SK-N-SH (cell line): ENCODE data around the gene PGS1. TPM values are rescaled to one million over a fixed set of nuclear protein-coding genes. Genes with fewer than 3 reads are reported as not detected.

Source experiments
- CTCF ChIA-PET: fragments of 300-600, 350-600 bp; formaldehyde crosslinking; extraction: SDS; loops from one replicate; lab custom pipeline; 2021; lab: Yijun Ruan, JAX
- POLR2A ChIA-PET: fragments of 350-600 bp; sonication (Branson Sonifier 250); formaldehyde crosslinking; extraction: SDS; loops from one replicate; lab custom pipeline; 2020; ENCODE audit warnings: antibody characterized with exemption, inconsistent platforms; lab: Yijun Ruan, JAX
- DNase-seq: peaks from one replicate; pipeline ENCODE4 v3.0.0; 2012
- H2AFZ ChIP-seq: fragments of 200-600 bp; sonication (generic); 2 replicates; pipeline ENCODE4 v1.8.1; 2016; ENCODE audit warnings: antibody characterized with exemption, mild to moderate bottlenecking, low read depth
- H3F3A ChIP-seq: fragments of 200-600 bp; sonication (generic); replicated peaks from 2 replicates; pipeline ENCODE3; 2016; ENCODE audit warnings: antibody characterized with exemption, mild to moderate bottlenecking; ENCODE audit not compliant: insufficient read depth
- H3K27ac ChIP-seq, 2 experiments: fragments of 200-500 bp in 1 of 2; fragments of 200-600 bp in 1 of 2; sonication (Bioruptor generic) in 1 of 2; sonication (generic), shearing (Covaris generic) in 1 of 2; 2 replicates each; pipeline versions ENCODE4 v1.5.1 to v1.6.1; 2014 to 2016; ENCODE audit warnings: low read depth in 2 of 2, inconsistent platforms in 1 of 2, low read length in 1 of 2, mild to moderate bottlenecking in 1 of 2, mixed read lengths in 1 of 2
- H3K27me3 ChIP-seq: fragments of 200-600 bp; sonication (generic), shearing (Covaris generic); 2 replicates; pipeline ENCODE4 v1.6.1; 2016; ENCODE audit warnings: mixed run types; ENCODE audit not compliant: insufficient read depth
- H3K36me3 ChIP-seq, 2 experiments: fragments of 200-500 bp in 1 of 2; fragments of 200-600 bp in 1 of 2; sonication (Bioruptor generic) in 1 of 2; sonication (generic) in 1 of 2; replicated peaks in 1 of 2; 2 replicates each; pipeline versions ENCODE3 to v1.5.1; 2014 to 2016; ENCODE audit warnings: low read length in 1 of 2, mild to moderate bottlenecking in 1 of 2; ENCODE audit not compliant: insufficient read depth in 2 of 2, control insufficient read depth in 1 of 2
- H3K4me1 ChIP-seq, 2 experiments: fragments of 200-500 bp in 1 of 2; fragments of 200-600 bp in 1 of 2; sonication (Bioruptor generic) in 1 of 2; sonication (generic), shearing (Covaris generic) in 1 of 2; 2 replicates each; pipeline versions ENCODE4 v1.5.1 to v1.6.1; 2014 to 2016; ENCODE audit warnings: low read depth in 1 of 2, low read length in 1 of 2, mixed run types in 1 of 2; ENCODE audit not compliant: insufficient read depth in 2 of 2, control insufficient read depth in 1 of 2
- H3K4me2 ChIP-seq: fragments of 200-600 bp; sonication (generic), shearing (Covaris generic); 2 replicates; pipeline ENCODE4 v1.6.1; 2017; ENCODE audit warnings: mixed run types
- H3K4me3 ChIP-seq, 2 experiments: fragments of 200-500 bp in 1 of 2; fragments of 200-600 bp in 1 of 2; sonication (Bioruptor generic) in 1 of 2; sonication (generic), shearing (Covaris generic) in 1 of 2; 2 replicates each; pipeline versions ENCODE4 v1.5.1 to v1.8.1; 2014 to 2016; ENCODE audit warnings: low read depth in 2 of 2, inconsistent platforms in 1 of 2, low read length in 1 of 2, mild to moderate bottlenecking in 1 of 2, mixed read lengths in 1 of 2, moderate library complexity in 1 of 2
- H3K79me2 ChIP-seq: fragments of 200-600 bp; sonication (generic); 2 replicates; pipeline ENCODE4 v1.8.1; 2017; ENCODE audit warnings: mild to moderate bottlenecking; ENCODE audit not compliant: insufficient read depth
- H3K9ac ChIP-seq: fragments of 200-600 bp; sonication (generic); 2 replicates; pipeline ENCODE4 v1.6.1; 2017; ENCODE audit warnings: mixed run types
- H3K9me2 ChIP-seq: fragments of 200-600 bp; sonication (generic); 2 replicates; pipeline ENCODE4 v1.6.1; 2017; ENCODE audit warnings: mixed run types
- H3K9me3 ChIP-seq: fragments of 200-600 bp; sonication (generic); 2 replicates; pipeline ENCODE4 v1.6.1; 2017; ENCODE audit warnings: mixed run types, mild to moderate bottlenecking, moderate library complexity
- H4K20me1 ChIP-seq: fragments of 200-600 bp; sonication (generic); 2 replicates; pipeline ENCODE4 v1.6.1; 2017; ENCODE audit warnings: mild to moderate bottlenecking, mixed run types; ENCODE audit not compliant: insufficient read depth
- CHD2 ChIP-seq: fragments of 150-350 bp; IDR thresholded peaks from 2 replicates; pipeline ENCODE4 v1.6.1; 2018; ENCODE audit warnings: low read length; ENCODE audit not compliant: partially characterized antibody
- EP300 ChIP-seq, 2 experiments: IDR thresholded peaks; 2 replicates each; pipeline versions ENCODE4 v1.4.0 to v1.6.1; 2012; ENCODE audit warnings: borderline replicate concordance in 1 of 2, low read depth in 1 of 2, low read length in 1 of 2
- FOSL2 ChIP-seq: IDR thresholded peaks from 2 replicates; pipeline ENCODE4 v1.4.0; 2012; ENCODE audit warnings: low read depth, mild to moderate bottlenecking, moderate library complexity, borderline replicate concordance
- JUND ChIP-seq: IDR thresholded peaks from 2 replicates; pipeline ENCODE4 v1.4.0; 2012
- MEF2A ChIP-seq: IDR thresholded peaks from 2 replicates; pipeline ENCODE4 v1.4.0; 2012; ENCODE audit warnings: low read depth, borderline replicate concordance
- MXI1 ChIP-seq: IDR thresholded peaks from 2 replicates; pipeline ENCODE4 v1.6.1; 2012; ENCODE audit warnings: mild to moderate bottlenecking, low read depth, low read length, improper control_type of control experiment
- TAF1 ChIP-seq: IDR thresholded peaks from 2 replicates; pipeline ENCODE4 v1.6.1; 2012; ENCODE audit warnings: low read depth, mild to moderate bottlenecking, low read length, moderate library complexity, borderline replicate concordance
- YY1 ChIP-seq: IDR thresholded peaks from 2 replicates; pipeline ENCODE4 v1.4.0; 2012; ENCODE audit warnings: low read depth, mild to moderate bottlenecking
- WGBS: methylation state at CpG from one replicate; pipeline ENCODE4 v1.1.6; 2017; ENCODE audit warnings: low lambda C conversion rate; 5-methylcytosine and 5-hydroxymethylcytosine counted together
- polyA plus RNA-seq, 3 experiments: library from polyadenylated mRNA; depleted of rRNA; stranded (reverse); fragments of >200 nt; gene quantifications; 2 replicates each; pipeline ENCODE4 v1.2.3, GENCODE V29; 2012
- TF ChIP-seq, protein P1 (sequence below): fragments of 200-600 bp; sonication (generic); IDR thresholded peaks from 2 replicates; pipeline ENCODE4 v1.6.1; 2017; ENCODE audit warnings: antibody characterized with exemption, mild to moderate bottlenecking, moderate library complexity
- TF ChIP-seq, protein P2 (sequence below): fragments of 150-350 bp; IDR thresholded peaks from 2 replicates; pipeline ENCODE4 v1.6.1; 2016; ENCODE audit warnings: mild to moderate bottlenecking, low read depth, low read length
- TF ChIP-seq, protein P3 (sequence below): IDR thresholded peaks from 2 replicates; pipeline ENCODE4 v1.6.1; 2012; ENCODE audit warnings: mild to moderate bottlenecking, low read depth, low read length, moderate library complexity

Gene PGS1
- polyA plus RNA-seq, 1 of the 3 experiments (the other 2 are of a cell fraction) = 88.4 TPM

DNA sequence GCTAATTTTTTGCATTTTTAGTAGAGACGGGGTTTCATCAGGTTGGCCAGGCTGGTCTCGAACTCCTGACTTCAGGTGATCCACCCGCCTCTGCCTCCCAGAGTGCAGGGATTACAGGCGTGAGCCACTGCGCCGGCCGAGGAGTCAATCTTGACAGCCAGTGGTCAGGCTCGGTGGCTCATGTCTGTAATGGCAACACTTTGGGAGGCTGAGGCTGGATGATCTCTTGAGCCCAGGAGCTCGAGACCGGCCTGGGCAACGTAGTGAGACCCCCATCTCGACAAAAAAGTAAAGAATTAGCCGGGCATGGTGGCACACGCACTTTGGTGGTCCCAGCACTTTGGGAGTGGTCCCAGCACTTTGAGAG, 608 bp upstream of the PGS1 start:
- peaks cover 3 to 9% of the 10 kb centered on the region in 2 experiments for H3K36me3 ChIP-seq
- H3K27me3 ChIP-seq = no peaks in the 10 kb centered on the region
- peaks cover 49% of the 10 kb centered on the region for H3K79me2 ChIP-seq
- H3K4me3 ChIP-seq = peak overlapping the region; percentile 87 to 88
- peaks cover 45% of the 10 kb centered on the region for H3F3A ChIP-seq
- H3K27ac ChIP-seq = peak overlapping the region in 1 of 2 experiments; percentile 81; a peak in 3 of 4 replicates
- POLR2A ChIA-PET = interaction anchor here (1.0 to 1.6 kb wide), 2 partner anchors 9 to 12 kb away, joined by 3 to 6 read pairs; no protein-coding TSS in a partner anchor
- CTCF ChIA-PET = interaction anchor here (1.0 to 12.5 kb wide), 6 partner anchors 8 to 127 kb away, joined by 3 to 175 read pairs (median 8); partner anchors contain the start of gene SOCS3
- H3K4me1 ChIP-seq = peaks cover 16 to 52% of the 10 kb centered on the region in 2 experiments
- DNase-seq = no peak
- no peaks in the 10 kb centered on the region for H3K9me3 ChIP-seq
- no peak for TF ChIP-seq FOSL2
- no peak for TF ChIP-seq YY1
- no peak for TF ChIP-seq MEF2A
- no peak for TF ChIP-seq JUND
- TF ChIP-seq, protein P1, sequence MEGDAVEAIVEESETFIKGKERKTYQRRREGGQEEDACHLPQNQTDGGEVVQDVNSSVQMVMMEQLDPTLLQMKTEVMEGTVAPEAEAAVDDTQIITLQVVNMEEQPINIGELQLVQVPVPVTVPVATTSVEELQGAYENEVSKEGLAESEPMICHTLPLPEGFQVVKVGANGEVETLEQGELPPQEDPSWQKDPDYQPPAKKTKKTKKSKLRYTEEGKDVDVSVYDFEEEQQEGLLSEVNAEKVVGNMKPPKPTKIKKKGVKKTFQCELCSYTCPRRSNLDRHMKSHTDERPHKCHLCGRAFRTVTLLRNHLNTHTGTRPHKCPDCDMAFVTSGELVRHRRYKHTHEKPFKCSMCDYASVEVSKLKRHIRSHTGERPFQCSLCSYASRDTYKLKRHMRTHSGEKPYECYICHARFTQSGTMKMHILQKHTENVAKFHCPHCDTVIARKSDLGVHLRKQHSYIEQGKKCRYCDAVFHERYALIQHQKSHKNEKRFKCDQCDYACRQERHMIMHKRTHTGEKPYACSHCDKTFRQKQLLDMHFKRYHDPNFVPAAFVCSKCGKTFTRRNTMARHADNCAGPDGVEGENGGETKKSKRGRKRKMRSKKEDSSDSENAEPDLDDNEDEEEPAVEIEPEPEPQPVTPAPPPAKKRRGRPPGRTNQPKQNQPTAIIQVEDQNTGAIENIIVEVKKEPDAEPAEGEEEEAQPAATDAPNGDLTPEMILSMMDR = no peak
- TF ChIP-seq, protein P2, sequence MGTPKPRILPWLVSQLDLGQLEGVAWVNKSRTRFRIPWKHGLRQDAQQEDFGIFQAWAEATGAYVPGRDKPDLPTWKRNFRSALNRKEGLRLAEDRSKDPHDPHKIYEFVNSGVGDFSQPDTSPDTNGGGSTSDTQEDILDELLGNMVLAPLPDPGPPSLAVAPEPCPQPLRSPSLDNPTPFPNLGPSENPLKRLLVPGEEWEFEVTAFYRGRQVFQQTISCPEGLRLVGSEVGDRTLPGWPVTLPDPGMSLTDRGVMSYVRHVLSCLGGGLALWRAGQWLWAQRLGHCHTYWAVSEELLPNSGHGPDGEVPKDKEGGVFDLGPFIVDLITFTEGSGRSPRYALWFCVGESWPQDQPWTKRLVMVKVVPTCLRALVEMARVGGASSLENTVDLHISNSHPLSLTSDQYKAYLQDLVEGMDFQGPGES = no peak
- TF ChIP-seq EP300 (IDR thresholded peaks at IDR 0.05; ENCODE audit: borderline replicate concordance in 1 of 2, low read depth in 1 of 2, low read length in 1 of 2) = no peak
- TF ChIP-seq, protein P3, sequence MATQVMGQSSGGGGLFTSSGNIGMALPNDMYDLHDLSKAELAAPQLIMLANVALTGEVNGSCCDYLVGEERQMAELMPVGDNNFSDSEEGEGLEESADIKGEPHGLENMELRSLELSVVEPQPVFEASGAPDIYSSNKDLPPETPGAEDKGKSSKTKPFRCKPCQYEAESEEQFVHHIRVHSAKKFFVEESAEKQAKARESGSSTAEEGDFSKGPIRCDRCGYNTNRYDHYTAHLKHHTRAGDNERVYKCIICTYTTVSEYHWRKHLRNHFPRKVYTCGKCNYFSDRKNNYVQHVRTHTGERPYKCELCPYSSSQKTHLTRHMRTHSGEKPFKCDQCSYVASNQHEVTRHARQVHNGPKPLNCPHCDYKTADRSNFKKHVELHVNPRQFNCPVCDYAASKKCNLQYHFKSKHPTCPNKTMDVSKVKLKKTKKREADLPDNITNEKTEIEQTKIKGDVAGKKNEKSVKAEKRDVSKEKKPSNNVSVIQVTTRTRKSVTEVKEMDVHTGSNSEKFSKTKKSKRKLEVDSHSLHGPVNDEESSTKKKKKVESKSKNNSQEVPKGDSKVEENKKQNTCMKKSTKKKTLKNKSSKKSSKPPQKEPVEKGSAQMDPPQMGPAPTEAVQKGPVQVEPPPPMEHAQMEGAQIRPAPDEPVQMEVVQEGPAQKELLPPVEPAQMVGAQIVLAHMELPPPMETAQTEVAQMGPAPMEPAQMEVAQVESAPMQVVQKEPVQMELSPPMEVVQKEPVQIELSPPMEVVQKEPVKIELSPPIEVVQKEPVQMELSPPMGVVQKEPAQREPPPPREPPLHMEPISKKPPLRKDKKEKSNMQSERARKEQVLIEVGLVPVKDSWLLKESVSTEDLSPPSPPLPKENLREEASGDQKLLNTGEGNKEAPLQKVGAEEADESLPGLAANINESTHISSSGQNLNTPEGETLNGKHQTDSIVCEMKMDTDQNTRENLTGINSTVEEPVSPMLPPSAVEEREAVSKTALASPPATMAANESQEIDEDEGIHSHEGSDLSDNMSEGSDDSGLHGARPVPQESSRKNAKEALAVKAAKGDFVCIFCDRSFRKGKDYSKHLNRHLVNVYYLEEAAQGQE = no peak
- no peak for TF ChIP-seq TAF1
- TF ChIP-seq CHD2 = no peak
- no peak for TF ChIP-seq MXI1
- 42% methylated on average over 14 of the region's 14 CpGs for WGBS
- peaks cover 29% of the 10 kb centered on the region for H4K20me1 ChIP-seq
- H3K9me2 ChIP-seq = no peaks in the 10 kb centered on the region
- H2AFZ ChIP-seq = peak overlapping the region; percentile 99
- peak overlapping the region; percentile 85 for H3K4me2 ChIP-seq
- H3K9ac ChIP-seq = peak overlapping the region; percentile 89
